ENCODE data around the gene SPECC1.

SPECC1 gene

GRCh38 chr17:20273741-20274500 lies 264.8 kb downstream of the SPECC1 start:
- no peak for DNase-seq (ENCODE audit: low read depth)
- TF ChIP-seq CTCF (IDR thresholded peaks at IDR 0.05; ENCODE audit: low read depth, low read length, missing control alignments): no peak
- H3K4me3 ChIP-seq (ENCODE audit: low read depth, low read length): no peak overlapping the region

DNA sequence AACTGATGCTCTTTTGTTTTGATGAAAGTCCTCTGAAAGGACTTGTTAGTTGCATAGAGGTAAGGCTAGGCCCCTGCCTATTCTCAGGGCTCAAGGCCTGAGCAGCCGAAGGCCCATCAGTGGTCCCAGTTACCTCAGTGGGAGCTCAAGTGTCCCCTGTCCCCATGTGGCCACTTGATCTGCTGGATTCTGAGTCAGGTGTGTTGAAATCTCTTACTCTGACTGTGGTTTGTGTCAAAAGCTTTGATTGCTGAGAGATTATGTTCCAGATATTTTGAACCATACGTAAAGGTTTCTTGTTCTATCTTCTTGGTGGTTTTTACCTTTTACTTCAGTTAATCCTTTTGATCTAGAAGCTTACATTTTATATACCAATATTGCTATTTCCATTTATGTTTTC lies 266.5 kb downstream of the SPECC1 start:
- no peak for TF ChIP-seq CTCF (IDR thresholded peaks at IDR 0.05; ENCODE audit: low read depth, low read length, missing control alignments)
- DNase-seq (ENCODE audit: low read depth): no peak
- no peak overlapping the region for H3K4me3 ChIP-seq (ENCODE audit: low read depth, low read length)

- no peak overlapping the region for H3K4me3 ChIP-seq (ENCODE audit: low read depth, low read length)
- TF ChIP-seq CTCF (IDR thresholded peaks at IDR 0.05; ENCODE audit: low read depth, low read length, missing control alignments): no peak
- DNase-seq (ENCODE audit: low read depth): no peak
Measured at GRCh38 chr17:20276421-20276820, 267.3 kb downstream of the SPECC1 start.

GRCh38 chr17:20278805-20279204 lies 269.6 kb downstream of the SPECC1 start:
- H3K4me3 ChIP-seq (ENCODE audit: low read depth, low read length): no peak overlapping the region
- DNase-seq (ENCODE audit: low read depth): no peak
- no peak for TF ChIP-seq CTCF (IDR thresholded peaks at IDR 0.05; ENCODE audit: low read depth, low read length, missing control alignments)

DNA sequence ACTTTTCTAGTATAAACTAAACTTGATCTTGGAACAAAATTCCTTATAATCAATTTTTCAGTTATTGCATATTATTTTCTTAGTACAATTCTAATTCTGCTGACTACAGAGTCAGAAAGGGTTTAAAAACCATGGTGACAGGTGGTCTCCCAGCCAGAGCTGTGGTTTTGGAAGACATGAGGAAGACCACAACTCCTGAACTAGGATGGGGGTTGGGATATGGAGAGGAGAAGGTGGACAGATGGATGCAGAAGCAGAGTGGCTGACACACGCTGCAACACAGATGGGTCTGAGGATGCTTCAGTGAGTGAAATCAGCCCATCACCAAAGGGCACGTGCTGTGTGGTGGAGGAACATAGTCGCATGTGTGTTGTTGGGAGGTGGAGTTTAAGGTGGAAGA lies 270.5 kb downstream of the SPECC1 start:
- no peak overlapping the region for H3K4me3 ChIP-seq (ENCODE audit: low read depth, low read length)
- no peak for DNase-seq (ENCODE audit: low read depth)
- no peak for TF ChIP-seq CTCF (IDR thresholded peaks at IDR 0.05; ENCODE audit: low read depth, low read length, missing control alignments)

DNA sequence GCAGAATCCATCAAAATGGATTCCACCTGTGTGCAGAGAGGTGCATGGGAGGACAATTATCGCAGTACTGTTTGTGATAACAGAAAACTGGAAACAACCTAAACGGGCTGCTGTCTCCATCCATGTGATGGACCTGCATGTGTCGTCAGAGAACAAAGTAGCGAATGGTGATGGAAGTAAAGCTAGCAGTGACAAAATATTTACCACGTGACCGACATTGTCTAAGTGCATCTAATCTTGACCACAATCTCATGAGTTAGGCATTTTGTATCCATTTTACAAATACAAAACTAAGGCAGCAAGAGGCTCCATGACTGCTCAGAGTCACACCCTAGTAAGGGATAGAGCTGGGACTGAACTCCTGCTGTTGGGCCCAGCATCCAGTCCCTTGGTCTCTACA lies 270.9 kb downstream of the SPECC1 start:
- no peak for DNase-seq (ENCODE audit: low read depth)
- TF ChIP-seq CTCF (IDR thresholded peaks at IDR 0.05; ENCODE audit: low read depth, low read length, missing control alignments): no peak
- no peak overlapping the region for H3K4me3 ChIP-seq (ENCODE audit: low read depth, low read length)

GRCh38 chr17:20280851-20281250 lies 271.7 kb downstream of the SPECC1 start:
- no peak for DNase-seq (ENCODE audit: low read depth)

More at GRCh38 chr17:20280851-20281250, 271.7 kb downstream of the SPECC1 start:
- TF ChIP-seq CTCF (IDR thresholded peaks at IDR 0.05; ENCODE audit: low read depth, low read length, missing control alignments): no peak
- no peak overlapping the region for H3K4me3 ChIP-seq (ENCODE audit: low read depth, low read length)
